D721Med (cell line): ENCODE results near the gene ERBB4.

Experiments
- DNase-seq: peaks from one replicate; pipeline ENCODE4 v3.0.0; 2011; ENCODE audit warnings: low spot score; ENCODE audit not compliant: insufficient read length
- FAIRE-seq: peaks from 2 replicates; lab custom pipeline; 2011; peaks lifted over from hg19 to GRCh38; lab: Jason Lieb, UNC
- TF ChIP-seq, protein P1 (sequence below): IDR thresholded peaks from 2 replicates; pipeline ENCODE4 v1.5.1; 2012; ENCODE audit warnings: mild to moderate bottlenecking, control low read depth; ENCODE audit not compliant: insufficient read depth; ENCODE audit errors: missing control alignments

Gene ERBB4

DNA sequence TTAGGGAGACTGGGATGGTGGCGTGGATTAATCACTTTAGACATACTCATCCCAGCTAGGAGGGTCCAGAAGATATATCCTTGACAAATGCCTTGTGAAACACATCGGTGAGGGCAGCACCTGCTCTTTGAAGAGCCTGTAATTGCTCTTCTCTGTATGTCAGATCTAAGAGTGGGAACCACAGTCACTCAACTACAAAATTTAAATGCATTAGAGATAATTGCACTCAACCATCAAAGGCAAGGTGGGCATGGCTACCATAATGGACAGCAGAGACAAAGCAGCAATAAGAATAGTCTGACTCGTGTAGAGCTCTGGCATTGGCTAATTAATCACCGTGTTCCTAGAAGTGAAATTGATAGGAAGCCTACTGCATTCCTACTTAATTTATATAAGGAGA, 96.8 kb downstream of the ERBB4 start:
- TF ChIP-seq, protein P1, sequence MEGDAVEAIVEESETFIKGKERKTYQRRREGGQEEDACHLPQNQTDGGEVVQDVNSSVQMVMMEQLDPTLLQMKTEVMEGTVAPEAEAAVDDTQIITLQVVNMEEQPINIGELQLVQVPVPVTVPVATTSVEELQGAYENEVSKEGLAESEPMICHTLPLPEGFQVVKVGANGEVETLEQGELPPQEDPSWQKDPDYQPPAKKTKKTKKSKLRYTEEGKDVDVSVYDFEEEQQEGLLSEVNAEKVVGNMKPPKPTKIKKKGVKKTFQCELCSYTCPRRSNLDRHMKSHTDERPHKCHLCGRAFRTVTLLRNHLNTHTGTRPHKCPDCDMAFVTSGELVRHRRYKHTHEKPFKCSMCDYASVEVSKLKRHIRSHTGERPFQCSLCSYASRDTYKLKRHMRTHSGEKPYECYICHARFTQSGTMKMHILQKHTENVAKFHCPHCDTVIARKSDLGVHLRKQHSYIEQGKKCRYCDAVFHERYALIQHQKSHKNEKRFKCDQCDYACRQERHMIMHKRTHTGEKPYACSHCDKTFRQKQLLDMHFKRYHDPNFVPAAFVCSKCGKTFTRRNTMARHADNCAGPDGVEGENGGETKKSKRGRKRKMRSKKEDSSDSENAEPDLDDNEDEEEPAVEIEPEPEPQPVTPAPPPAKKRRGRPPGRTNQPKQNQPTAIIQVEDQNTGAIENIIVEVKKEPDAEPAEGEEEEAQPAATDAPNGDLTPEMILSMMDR = no peak
- FAIRE-seq = no peak
- DNase-seq = no peak

DNA sequence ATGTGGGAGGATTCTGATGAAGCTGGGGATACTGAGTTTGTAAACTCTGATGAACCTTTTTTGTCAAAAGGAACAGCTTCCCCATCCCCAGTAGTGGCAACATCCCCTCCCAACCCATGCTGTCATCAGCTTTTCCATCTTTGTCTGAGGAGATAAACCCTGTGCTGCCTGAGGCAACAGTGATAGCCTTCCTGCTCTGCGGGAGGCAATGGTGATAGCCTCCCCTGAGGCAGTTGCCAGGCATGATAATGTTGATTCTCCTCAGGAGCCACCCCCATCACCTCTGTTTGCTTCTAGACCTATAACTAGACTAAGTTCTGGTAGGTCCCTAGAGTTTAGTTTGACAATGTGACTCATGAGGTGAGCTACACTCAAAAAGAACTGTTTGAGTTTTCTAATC, 97.5 kb downstream of the ERBB4 start:
- TF ChIP-seq, protein P1 = no peak
- FAIRE-seq (no peak), DNase-seq (no peak)

DNA sequence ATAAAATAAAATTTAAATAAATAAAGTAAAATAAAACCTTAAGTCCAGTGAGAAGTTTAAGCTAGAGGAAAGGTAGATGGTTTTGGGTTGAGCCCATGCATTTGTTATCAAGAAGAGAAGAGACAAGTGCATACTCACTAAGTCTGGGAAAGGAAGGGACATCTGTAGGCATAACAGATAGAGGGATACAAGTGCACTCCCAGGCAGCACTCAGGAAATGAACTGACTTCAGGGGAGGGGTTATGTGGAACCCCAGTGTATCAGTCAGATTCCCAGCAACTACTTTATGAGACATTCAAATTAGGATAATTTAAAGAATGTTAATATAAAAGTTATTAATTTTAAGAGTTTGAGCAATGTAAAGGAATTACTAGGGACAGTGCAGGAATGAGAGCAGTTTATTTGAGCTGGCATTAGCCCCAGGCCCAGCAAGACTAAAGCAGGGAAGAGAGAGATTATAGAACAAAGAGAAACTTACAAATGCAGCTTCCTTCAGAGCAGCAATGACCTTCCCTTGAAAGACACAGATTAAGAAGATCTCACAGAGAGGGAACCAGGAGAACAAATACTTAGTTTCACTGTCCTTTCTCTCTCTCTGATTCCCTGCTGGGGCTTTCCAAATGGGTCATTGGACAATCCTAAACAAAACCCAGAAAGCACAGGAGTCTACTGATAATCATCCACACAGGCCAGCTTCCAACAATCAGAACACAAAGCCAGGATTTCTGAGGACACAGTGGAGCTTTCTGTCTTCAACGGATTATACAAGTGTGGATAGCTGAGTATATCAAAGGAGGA, 109.7 kb downstream of the ERBB4 start:
- FAIRE-seq (no peak), DNase-seq (no peak)
- TF ChIP-seq, protein P1 = no peak

DNA sequence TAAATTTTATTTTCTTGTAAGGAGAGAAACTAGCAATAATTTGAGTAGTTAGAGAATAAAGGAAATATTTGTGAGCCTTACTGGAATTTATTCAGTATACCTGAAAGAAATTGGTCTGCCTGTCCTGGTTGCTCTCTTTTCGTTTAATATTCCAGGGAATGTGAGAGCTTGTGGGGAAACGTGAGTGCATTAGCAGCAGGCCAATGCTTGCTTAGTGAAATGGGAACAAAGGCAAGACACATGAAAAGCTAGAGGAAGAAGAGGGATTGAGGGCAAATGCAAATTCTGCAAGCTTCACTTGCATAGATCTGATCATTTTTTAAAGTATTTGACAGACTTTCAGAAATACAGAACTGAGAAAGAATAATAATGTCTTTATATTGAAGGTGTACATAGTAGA, 111.0 kb downstream of the ERBB4 start:
- no peak for FAIRE-seq
- TF ChIP-seq, protein P1 = no peak
- no peak for DNase-seq

DNA sequence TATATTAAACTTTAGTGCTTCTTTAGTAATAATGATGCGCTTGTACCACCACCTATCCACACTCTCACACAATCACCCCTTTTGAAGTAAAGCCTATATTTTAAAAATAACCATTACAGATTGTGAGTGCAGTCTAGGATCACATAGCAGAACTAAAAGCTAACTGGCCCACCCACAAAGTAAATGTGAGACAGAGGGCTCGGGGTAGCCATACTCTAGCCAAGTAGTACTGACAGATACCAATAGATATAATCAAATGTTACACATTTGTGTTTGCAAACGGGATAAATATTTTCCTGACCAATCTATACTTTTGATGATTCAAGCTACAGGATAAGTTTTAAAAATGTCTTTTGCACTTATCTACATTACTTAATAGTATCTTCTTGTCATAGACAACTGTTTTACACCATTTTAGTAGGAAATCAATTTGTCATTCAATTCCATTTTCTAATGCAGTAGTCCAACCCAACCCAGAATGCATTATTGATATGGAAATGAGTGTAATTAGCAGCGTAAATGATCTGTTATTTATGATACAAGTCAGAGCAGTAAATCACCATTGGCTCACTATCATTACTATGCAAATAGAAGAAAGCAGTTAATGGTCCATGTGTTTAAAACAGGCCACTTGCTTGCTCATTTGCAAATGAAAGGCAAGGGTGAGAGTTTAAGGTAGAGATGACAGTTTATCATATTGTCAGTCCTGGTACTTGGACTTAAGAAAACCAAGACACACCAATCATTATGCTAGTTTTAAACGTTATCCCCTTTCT, 111.8 kb downstream of the ERBB4 start:
- FAIRE-seq (no peak), DNase-seq (no peak)
- TF ChIP-seq, protein P1 = no peak

DNA sequence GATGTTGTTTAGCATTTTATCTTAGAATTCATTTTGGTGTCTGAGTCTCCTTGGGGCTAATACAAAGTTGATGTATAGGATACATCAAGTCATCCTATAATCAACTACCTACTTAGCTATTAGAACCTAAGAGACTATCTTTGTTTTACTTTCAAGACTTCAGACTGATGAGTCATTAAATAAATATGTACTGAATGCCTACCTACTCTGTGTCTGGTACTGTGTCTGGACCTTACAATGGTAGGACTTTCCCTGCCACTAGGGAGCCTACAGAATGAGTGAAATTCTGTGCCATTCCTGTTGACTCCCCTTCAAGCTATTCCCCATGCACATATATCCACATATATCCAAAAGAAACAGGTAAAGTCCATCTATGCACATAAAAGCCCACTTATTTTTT, 114.5 kb downstream of the ERBB4 start:
- FAIRE-seq (no peak), DNase-seq (no peak)
- TF ChIP-seq, protein P1 = no peak

DNA sequence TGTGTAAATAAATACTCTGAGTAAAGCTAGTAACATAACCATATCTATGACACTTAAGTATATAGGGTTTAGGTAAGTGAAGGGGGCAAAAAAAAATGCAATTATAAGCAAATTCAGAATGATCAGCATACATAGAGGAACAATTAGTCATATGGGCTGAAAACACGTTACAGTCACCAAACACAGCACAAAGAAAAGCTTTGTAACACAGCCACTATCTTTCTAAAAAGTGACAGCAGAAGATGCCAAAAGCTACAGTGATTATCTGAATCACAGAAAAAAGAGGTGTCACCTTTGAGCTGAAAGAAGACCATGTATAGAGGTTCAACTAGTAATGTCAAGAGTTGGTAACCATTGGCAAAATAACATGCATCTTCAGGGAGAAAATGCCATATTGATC, 115.5 kb downstream of the ERBB4 start:
- TF ChIP-seq, protein P1 = no peak
- no peak for DNase-seq
- FAIRE-seq = no peak
